Measurements from ENCODE around the gene SOX10. TPM values are rescaled to one million over a fixed set of nuclear protein-coding genes. Genes with fewer than 3 reads are reported as not detected.

Gene SOX10
- total and polyA plus RNA-seq, 9 of the 15 experiments (the other 6 are each of a cell fraction or from before 2014, with no cell fraction given), result not detected

- no peak overlapping the region for H3K4me2 ChIP-seq (ENCODE audit: insufficient read depth, low read length)
- H3K9me1 ChIP-seq (ENCODE audit: control insufficient read depth, insufficient read depth, low read length), result no peaks in the 10 kb centered on the region
- H3K9ac ChIP-seq (ENCODE audit: insufficient read depth in 1 of 2, low read depth in 2 of 2, low read length in 2 of 2), result 0 out of 4 replicates have a peak overlapping the region, but pooled peaks of 1 of the 2 experiments have one; percentile 31
- ATAC-seq, result no peak
- H3K4me1 ChIP-seq (replicated peaks in 1 of 2; ENCODE audit: control insufficient read depth in 2 of 2, insufficient read depth in 2 of 2, low read length in 2 of 2), result peaks cover 34 to 49% of the 10 kb centered on the region in 2 experiments
- H3K79me2 ChIP-seq (ENCODE audit: control insufficient read depth, insufficient read depth, low read length), result no peaks in the 10 kb centered on the region
- ChIA-PET CTCF (ENCODE audit: low intra/inter-chr PET ratio) (no interaction called here), POLR2A (interaction anchor here (0.6 kb wide), 1 partner anchor 112 kb away, joined by 3 read pairs; no protein-coding TSS in a partner anchor)
- no peaks in the 10 kb centered on the region for H3K9me3 ChIP-seq (replicated peaks; ENCODE audit: control insufficient read depth, insufficient read depth, low read depth, low read length)
- intact Hi-C loops (cut with micrococcal nuclease), result no loop called here
- H2AFZ ChIP-seq (ENCODE audit: low read depth, low read length), result no peak overlapping the region
- FAIRE-seq, result no peak
- no peak overlapping the region for H3K27ac ChIP-seq (ENCODE audit: extremely low read depth, low read depth, low read length)
- DNase-seq (ENCODE audit: extremely low read depth in 1 of 4, low spot score in 3 of 4), result no peak
- no peaks in the 10 kb centered on the region for H4K20me1 ChIP-seq (replicated peaks; ENCODE audit: control insufficient read depth, insufficient read depth, low read length)
- H3K36me3 ChIP-seq (ENCODE audit: control insufficient read depth, insufficient read depth, low read length), result no peaks in the 10 kb centered on the region
- no peaks in the 10 kb centered on the region for H3K27me3 ChIP-seq (ENCODE audit: control insufficient read depth in 2 of 2, insufficient read depth in 2 of 2, low read length in 2 of 2)
- TF ChIP-seq YBX1 (IDR thresholded peaks at IDR 0.05) (no peak), ARID1B (IDR thresholded peaks at IDR 0.05) (no peak), CCAR2 (IDR thresholded peaks at IDR 0.05; ENCODE audit: low read depth, low read length) (no peak), ZNF407 (IDR thresholded peaks at IDR 0.05; ENCODE audit: low read depth) (no peak), SAP30 (IDR thresholded peaks at IDR 0.05; ENCODE audit: borderline replicate concordance, insufficient read depth, low read depth, low read length, poor library complexity, severe bottlenecking) (no peak), BRD9 (IDR thresholded peaks at IDR 0.05; ENCODE audit: low read depth, partially characterized antibody) (no peak), RFX1 (IDR thresholded peaks at IDR 0.05) (no peak), FOXA3 (CRISPR knock-in tag; conservative IDR thresholded peaks at IDR 0.05 in 1 of 2, IDR thresholded peaks at IDR 0.05 in 1 of 2) (no peak), CSDE1 (IDR thresholded peaks at IDR 0.05) (no peak), NR0B1 (IDR thresholded peaks at IDR 0.05; ENCODE audit: partially characterized antibody) (no peak), STAT5A (IDR thresholded peaks at IDR 0.05; ENCODE audit: borderline replicate concordance, low read length) (no peak), ZNF780A (CRISPR knock-in tag; IDR thresholded peaks at IDR 0.05) (no peak)
- H3K4me3 ChIP-seq, result no peak overlapping the region
- no TSS peak for BruUV-seq (replicated peaks)
- WGBS (ENCODE audit: insufficient coverage, low coverage, missing lambda C conversion rate), result 78% methylated on average over 10 of the region's 12 CpGs
- in situ Hi-C loops (cut with MboI), result no loop called here
Observed at GRCh38 chr22:38031491-38031890, 47.1 kb upstream of the SOX10 start.
